Immature natural killer cell (primary cell): ENCODE measurements around the gene XPO1. TPM values are rescaled to one million over a fixed set of nuclear protein-coding genes. Genes with fewer than 3 reads are reported as not detected.
"Not testable (repeated sequence)": the region's sequence is repeated elsewhere in the genome, so short reads cannot be mapped to it uniquely, and the experiment has no call there.

Source experiments
- DNase-seq, 3 donors: peaks; one replicate each; pipeline ENCODE4 v3.0.0; 2022; ENCODE audit warnings: mixed read lengths in 1 of 3
- H3K27ac Mint-ChIP-seq, 6 donors: one replicate each; pipeline ENCODE4 v1.8.0; 2020; ENCODE audit warnings: mixed read lengths in 6 of 6, mild to moderate bottlenecking in 5 of 6, inconsistent platforms in 4 of 6, moderate library complexity in 3 of 6
- H3K27me3 Mint-ChIP-seq, 3 donors: one replicate each; pipeline ENCODE4 v1.8.0; 2020 to 2021; ENCODE audit warnings: low read depth in 3 of 3, mild to moderate bottlenecking in 3 of 3, mixed read lengths in 3 of 3, moderate library complexity in 3 of 3, inconsistent platforms in 1 of 3
- H3K36me3 Mint-ChIP-seq, 3 donors: one replicate each; pipeline ENCODE4 v1.8.0; 2020; ENCODE audit warnings: mixed read lengths in 3 of 3, inconsistent platforms in 2 of 3, mild to moderate bottlenecking in 2 of 3
- H3K4me1 Mint-ChIP-seq, 2 donors: one replicate each; pipeline ENCODE4 v1.8.0; 2020; ENCODE audit warnings: inconsistent platforms in 2 of 2, mild to moderate bottlenecking in 2 of 2, mixed read lengths in 2 of 2, moderate library complexity in 1 of 2
- H3K4me3 Mint-ChIP-seq, 5 donors: one replicate each; pipeline ENCODE4 v1.8.0; 2020; ENCODE audit warnings: mild to moderate bottlenecking in 5 of 5, mixed read lengths in 5 of 5, inconsistent platforms in 3 of 5, moderate library complexity in 3 of 5
- H3K9me3 Mint-ChIP-seq, 6 donors: one replicate each; pipeline ENCODE4 v1.8.0; 2020; ENCODE audit warnings: mild to moderate bottlenecking in 6 of 6, mixed read lengths in 6 of 6, inconsistent platforms in 4 of 6, moderate library complexity in 3 of 6
- polyA plus RNA-seq, 3 donors: library from polyadenylated mRNA; unstranded; fragments of 300-500 nt; fragmentation: Illumina TruSeq; gene quantifications; one replicate each; pipeline ENCODE4 v1.2.3, GENCODE V29; 2021

XPO1 gene
- polyA plus RNA-seq, 3 donors from 2014 or later: 19.7 to 44.4 (median 19.9) TPM

DNA sequence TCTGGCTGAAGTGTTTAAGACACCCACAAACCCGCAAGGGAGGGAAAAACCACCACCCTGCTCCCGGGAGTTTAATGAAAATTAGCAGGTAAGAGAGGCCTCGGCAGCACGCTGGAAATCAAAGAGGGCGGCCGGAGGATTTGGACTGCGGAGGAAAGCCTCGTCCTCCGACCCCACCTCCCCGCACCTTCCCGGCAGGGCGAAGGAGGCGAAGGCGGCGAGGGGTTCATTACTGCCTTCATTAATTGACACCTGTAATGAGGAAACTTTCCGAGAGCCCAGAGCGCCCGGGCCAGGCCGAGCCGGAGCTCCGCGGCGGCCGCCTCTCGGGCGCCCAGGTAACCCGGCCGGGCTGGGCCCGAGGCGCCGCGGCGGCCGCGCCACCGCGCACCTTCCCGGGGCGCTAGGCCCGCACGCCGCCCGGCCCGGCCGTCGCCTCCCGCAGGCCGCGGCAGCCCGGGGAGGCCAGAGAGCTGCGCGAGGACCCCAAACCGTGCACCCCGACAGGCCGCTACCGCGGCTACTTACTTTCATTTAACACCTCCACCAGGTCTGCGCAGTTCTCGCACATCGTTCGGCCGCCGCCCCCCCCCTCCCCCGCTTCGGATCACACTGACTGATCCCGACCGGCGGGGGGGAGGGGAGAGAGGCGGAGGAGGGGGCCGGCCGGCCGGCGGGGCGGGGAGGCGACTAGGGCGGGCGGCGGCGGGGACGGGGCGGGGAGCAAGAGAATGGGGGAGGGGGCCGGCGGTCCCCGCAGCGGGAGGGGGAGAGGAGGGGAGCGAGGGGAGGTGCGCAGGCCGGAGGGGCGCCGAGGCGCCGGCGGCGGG lies 67.8 kb downstream of the XPO1 start:
- DNase-seq: peak; percentile 72 to 82 (median 76)
- Mint-ChIP-seq H3K4me1 (peaks cover 41 to 48% of the 10 kb centered on the region in 2 donors), H3K9me3 (no peaks in the 10 kb centered on the region), H3K27me3 (peaks cover 4 to 15% (median 12%) of the 10 kb centered on the region in 3 donors), H3K4me3 (peak overlapping the region; percentile 95 to 96 (median 96)), H3K27ac (peak overlapping the region; percentile 94 to 98 (median 97)), H3K36me3 (peaks cover 0 to 3% (median 0%) of the 10 kb centered on the region in 3 donors)

DNA sequence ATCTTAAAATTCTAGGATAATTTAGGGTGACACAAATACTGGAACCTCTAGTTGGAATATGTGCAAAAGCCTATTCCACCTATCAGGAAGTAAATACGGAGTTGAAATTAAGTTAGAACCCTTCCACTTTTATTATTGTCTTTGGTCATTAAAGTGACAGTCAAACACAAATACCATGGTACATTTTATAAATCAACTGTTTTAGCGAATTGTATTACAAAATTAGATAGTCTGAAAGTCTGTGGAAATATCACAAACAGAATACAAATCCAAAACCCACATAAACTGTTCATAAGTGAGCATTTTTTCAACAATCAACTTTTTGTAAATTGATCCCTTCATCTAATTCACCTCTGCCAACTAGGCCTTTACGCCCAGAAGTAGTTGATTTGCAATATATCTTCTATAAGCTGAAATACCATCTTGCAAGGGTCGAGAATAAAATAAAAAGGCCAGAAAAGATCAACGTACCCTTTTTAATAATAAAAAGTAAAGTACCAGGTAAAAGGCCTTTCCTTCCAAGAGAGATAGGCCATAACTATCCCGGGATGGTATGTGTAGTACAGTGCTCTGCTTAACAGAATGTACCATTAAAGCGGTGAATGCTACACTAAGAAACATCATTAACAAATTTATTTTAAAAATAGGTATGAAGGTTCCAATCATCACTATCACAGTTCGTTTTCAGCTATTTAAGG lies 68.6 kb downstream of the XPO1 start:
- Mint-ChIP-seq H3K4me3 (peak overlapping the region; percentile 95 to 96 (median 96)), H3K27me3 (peaks cover 4 to 15% (median 13%) of the 10 kb centered on the region in 3 donors), H3K9me3 (no peaks in the 10 kb centered on the region), H3K36me3 (peaks cover 0 to 3% (median 0%) of the 10 kb centered on the region in 3 donors), H3K4me1 (peaks cover 46 to 55% of the 10 kb centered on the region in 2 donors), H3K27ac (peak overlapping the region; percentile 94 to 98 (median 97))
- no peak for DNase-seq

DNA sequence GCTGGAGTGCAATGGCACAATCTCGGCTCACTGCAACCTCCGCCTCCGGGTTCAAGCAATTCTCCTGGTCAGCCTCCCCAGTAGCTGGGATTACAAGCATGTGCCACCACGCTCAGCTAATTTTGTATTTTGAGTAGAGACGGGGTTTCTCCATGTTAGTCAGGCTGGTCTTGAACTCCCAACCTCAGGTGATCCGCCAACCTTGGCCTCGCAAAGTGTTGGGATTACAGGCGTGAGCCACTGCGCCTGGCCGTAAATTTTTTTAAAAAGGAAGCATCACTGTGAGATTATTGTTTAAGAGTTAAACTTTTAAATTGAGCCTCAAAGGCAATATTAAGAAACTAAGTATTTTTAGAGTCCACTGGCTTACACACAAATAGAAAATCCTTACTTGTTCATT lies 69.9 kb downstream of the XPO1 start:
- H3K27ac Mint-ChIP-seq: peak overlapping the region; percentile 94 to 98 (median 97)
- peaks cover 57 to 69% of the 10 kb centered on the region in 2 donors for H3K4me1 Mint-ChIP-seq
- DNase-seq, H3K36me3 Mint-ChIP-seq, H3K9me3 Mint-ChIP-seq: not testable (repeated sequence)
- peaks cover 4 to 15% (median 15%) of the 10 kb centered on the region in 3 donors for H3K27me3 Mint-ChIP-seq
- H3K4me3 Mint-ChIP-seq: peak overlapping the region in 2 of 5 donors; percentile 96

- H3K9me3 Mint-ChIP-seq: no peaks in the 10 kb centered on the region
- peaks cover 64 to 82% of the 10 kb centered on the region in 2 donors for H3K4me1 Mint-ChIP-seq
- peaks cover 3 to 5% (median 3%) of the 10 kb centered on the region in 3 donors for H3K27me3 Mint-ChIP-seq
- peak overlapping the region in 4 of 6 donors; percentile 18 to 80 (median 47) for H3K27ac Mint-ChIP-seq
- H3K4me3 Mint-ChIP-seq: peak overlapping the region in 1 of 5 donors; percentile 4
- no peak for DNase-seq
- H3K36me3 Mint-ChIP-seq: peaks cover 0 to 3% (median 3%) of the 10 kb centered on the region in 3 donors
Measured at GRCh38 chr2:61465045-61465444, 73.1 kb downstream of the XPO1 start.

DNA sequence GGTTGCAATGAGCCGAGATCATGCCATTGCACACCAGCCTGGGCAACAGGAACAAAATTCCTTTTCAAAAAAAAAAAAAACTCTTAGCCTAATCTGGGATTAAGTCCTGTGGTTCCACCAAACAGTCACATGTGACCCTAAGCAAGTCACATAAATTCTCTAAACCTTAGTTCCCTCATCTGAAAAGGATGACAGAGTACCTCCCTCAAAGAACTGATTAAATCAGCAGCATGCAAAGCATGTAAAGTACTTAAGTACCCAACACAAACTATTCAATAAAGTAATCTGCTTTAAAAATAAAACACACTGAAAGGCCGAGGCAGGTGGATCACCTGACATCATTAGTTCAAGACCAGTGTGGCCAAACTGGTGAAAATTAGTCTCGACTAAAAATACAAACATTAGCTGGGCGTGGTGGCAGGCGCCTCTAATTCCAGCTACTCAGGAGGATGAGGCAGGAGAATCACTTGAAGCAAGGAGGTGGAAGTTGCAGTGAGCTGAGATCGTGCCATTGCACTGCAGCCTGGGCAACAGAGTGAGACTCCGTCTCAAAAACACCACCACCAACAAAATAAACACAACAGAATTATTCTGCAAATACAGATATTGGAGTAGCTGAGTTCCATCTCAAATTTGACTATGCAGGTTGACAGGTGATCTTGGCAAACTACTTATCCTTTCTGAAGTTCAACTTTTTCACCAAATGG lies 74.2 kb downstream of the XPO1 start:
- Mint-ChIP-seq H3K36me3 (peaks cover 0 to 4% (median 0%) of the 10 kb centered on the region in 3 donors), H3K27ac (peak overlapping the region; percentile 70 to 85 (median 78)), H3K27me3 (peaks cover 0 to 3% (median 0%) of the 10 kb centered on the region in 3 donors), H3K9me3 (no peaks in the 10 kb centered on the region), H3K4me1 (peaks cover 61 to 80% of the 10 kb centered on the region in 2 donors), H3K4me3 (peak overlapping the region in 4 of 5 donors; percentile 16 to 56 (median 50))
- no peak for DNase-seq

DNA sequence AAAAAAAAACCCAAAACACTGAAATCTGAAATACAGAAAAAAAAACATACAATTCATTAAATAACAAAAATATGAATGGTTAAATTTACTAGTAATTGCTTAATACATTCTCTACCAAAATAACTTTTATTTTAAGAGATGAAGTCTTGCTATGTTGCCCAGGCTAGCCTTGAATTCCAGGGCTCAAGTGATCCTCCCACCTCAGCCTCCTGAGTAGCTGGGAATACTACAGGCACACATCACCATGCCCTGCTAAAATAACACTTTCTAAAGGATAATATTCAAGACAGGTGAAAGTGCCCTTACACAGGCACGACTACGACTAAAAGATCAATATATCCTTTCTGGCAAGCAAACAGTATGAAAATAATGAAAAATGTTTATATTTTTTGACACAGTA lies 76.8 kb downstream of the XPO1 start:
- peaks cover 0 to 3% (median 0%) of the 10 kb centered on the region in 3 donors for H3K27me3 Mint-ChIP-seq

DNA sequence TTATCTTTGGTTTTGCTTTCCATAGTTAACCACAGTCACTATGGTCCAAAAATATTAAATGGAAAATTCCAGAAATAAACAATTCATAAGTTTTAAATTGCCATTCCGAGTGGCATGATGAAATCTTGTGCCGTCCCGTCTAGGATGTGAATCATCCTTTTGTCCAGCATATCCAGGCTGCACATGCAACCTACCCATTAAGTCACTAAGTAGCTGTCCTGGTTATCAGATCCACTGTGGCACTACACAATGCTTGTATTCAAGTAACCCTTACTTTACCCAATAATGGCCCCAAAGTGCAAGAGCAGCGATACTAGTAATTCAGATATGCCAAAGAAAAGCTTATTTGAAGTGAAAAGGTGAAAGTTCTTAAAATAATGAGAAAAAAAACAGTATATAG lies 78.0 kb downstream of the XPO1 start:
- peaks cover 75 to 89% of the 10 kb centered on the region in 2 donors for H3K4me1 Mint-ChIP-seq
- peak overlapping the region in 2 of 6 donors; percentile 20 to 40 for H3K27ac Mint-ChIP-seq
- peaks cover 0 to 4% (median 0%) of the 10 kb centered on the region in 3 donors for H3K36me3 Mint-ChIP-seq
- no peak for DNase-seq
- H3K4me3 Mint-ChIP-seq: no peak overlapping the region
- peaks cover 0 to 3% (median 0%) of the 10 kb centered on the region in 3 donors for H3K27me3 Mint-ChIP-seq
- H3K9me3 Mint-ChIP-seq: no peaks in the 10 kb centered on the region

More for the DNA sequence above, 76.8 kb downstream of the XPO1 start:
- Mint-ChIP-seq H3K36me3 (peaks cover 0 to 4% (median 0%) of the 10 kb centered on the region in 3 donors), H3K27ac (peak overlapping the region in 2 of 6 donors; percentile 56 to 67), H3K4me3 (no peak overlapping the region), H3K4me1 (peaks cover 68 to 82% of the 10 kb centered on the region in 2 donors), H3K9me3 (no peaks in the 10 kb centered on the region)
- no peak for DNase-seq

DNA sequence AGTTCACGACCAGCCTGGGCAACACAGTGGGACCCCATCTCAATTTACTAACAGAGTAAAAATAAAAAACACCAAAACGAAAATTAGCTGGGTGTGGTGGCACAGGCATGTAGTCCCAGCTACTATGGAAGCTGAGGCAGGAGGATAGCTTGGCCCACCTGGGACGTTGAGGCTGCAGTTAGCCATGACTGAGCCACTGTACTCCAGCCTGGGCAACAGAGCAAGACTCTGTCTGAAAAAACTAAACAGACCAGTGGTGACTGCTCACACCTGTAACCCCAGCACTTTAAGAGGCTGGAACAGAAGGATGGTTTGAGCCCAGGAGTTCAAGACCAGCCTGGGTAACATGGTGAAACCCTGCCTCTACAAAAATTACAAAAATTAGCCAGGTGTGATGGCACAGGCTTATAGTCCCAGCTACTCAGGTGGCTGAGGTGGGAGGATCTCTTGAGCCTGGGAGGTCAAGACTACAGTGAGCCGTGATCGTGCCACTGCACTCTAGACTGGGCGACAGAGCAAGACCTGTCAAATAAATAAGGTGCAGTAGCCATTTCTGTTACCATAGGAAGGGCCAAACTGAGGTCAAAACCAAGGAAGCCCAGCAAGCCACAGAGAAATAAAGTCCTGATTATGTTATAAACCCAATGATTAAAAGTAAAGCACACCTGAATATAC lies 81.3 kb downstream of the XPO1 start:
- Mint-ChIP-seq H3K27ac (peak overlapping the region in 4 of 6 donors; percentile 26 to 45 (median 34)), H3K4me3 (peak overlapping the region in 2 of 5 donors; percentile 4 to 16), H3K27me3 (peaks cover 0 to 3% (median 0%) of the 10 kb centered on the region in 3 donors), H3K9me3 (no peaks in the 10 kb centered on the region), H3K4me1 (peaks cover 70 to 82% of the 10 kb centered on the region in 2 donors), H3K36me3 (peaks cover 0 to 4% (median 0%) of the 10 kb centered on the region in 3 donors)
- no peak for DNase-seq

GRCh38 chr2:61456070-61456745 lies 81.9 kb downstream of the XPO1 start:
- Mint-ChIP-seq H3K4me3 (peak overlapping the region in 3 of 5 donors; percentile 8 to 24 (median 16)), H3K36me3 (peaks cover 0 to 4% (median 0%) of the 10 kb centered on the region in 3 donors), H3K27ac (peak overlapping the region in 4 of 6 donors; percentile 22 to 50 (median 34)), H3K27me3 (peaks cover 0 to 3% (median 0%) of the 10 kb centered on the region in 3 donors), H3K4me1 (peaks cover 71 to 81% of the 10 kb centered on the region in 2 donors), H3K9me3 (no peaks in the 10 kb centered on the region)
- DNase-seq: no peak

- not testable (repeated sequence) for DNase-seq, H3K4me3 Mint-ChIP-seq, H3K36me3 Mint-ChIP-seq, H3K27me3 Mint-ChIP-seq, H3K9me3 Mint-ChIP-seq
- H3K27ac Mint-ChIP-seq: peak overlapping the region in 2 of 6 donors; percentile 33 to 50
- peaks cover 74 to 83% of the 10 kb centered on the region in 2 donors for H3K4me1 Mint-ChIP-seq
Measured at GRCh38 chr2:61454972-61455371, 83.2 kb downstream of the XPO1 start.

- peaks cover 79 to 86% of the 10 kb centered on the region in 2 donors for H3K4me1 Mint-ChIP-seq
- H3K36me3 Mint-ChIP-seq: no peaks in the 10 kb centered on the region
- H3K27ac Mint-ChIP-seq: peak overlapping the region in 2 of 6 donors; percentile 40 to 46
- H3K4me3 Mint-ChIP-seq: peak overlapping the region in 1 of 5 donors; percentile 24
- peaks cover 0 to 3% (median 2%) of the 10 kb centered on the region in 3 donors for H3K27me3 Mint-ChIP-seq
- DNase-seq: no peak
- H3K9me3 Mint-ChIP-seq: no peaks in the 10 kb centered on the region
Measured at GRCh38 chr2:61454383-61454782, 83.8 kb downstream of the XPO1 start.

DNA sequence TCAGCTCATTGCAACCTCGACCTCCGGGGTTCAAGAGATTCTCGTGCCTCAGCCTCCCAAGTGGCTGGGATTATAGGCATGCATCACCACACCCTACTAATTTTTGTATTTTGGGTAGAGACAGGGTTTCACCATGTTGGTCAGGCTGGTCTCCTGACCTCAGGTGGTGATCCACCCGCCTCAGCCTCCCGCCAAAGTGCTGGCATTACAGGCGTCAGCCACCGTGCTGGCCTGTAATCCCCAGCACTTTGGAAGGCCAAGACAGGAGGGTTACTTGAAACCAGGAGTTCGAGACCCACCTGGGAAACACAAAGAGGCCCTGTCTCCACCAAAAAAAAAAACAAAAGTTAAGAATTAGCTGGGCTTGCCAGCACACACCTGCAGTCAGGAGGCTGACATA lies 85.8 kb downstream of the XPO1 start:
- Mint-ChIP-seq H3K27me3 (peaks cover 0 to 3% (median 3%) of the 10 kb centered on the region in 3 donors), H3K4me3 (peak overlapping the region in 1 of 5 donors; percentile 9), H3K9me3 (no peaks in the 10 kb centered on the region), H3K36me3 (no peaks in the 10 kb centered on the region), H3K4me1 (peaks cover 71 to 86% of the 10 kb centered on the region in 2 donors), H3K27ac (peak overlapping the region in 3 of 6 donors; percentile 40 to 62 (median 49))
- no peak for DNase-seq
